Cardiac muscle cell (in vitro differentiated cells and primary cell): ENCODE results near the gene FAM167B. TPM values are rescaled to one million over a fixed set of nuclear protein-coding genes. Genes with fewer than 3 reads are reported as not detected.

Experiments used
- DNase-seq, 2 donors: peaks; one replicate each; pipeline versions ENCODE4 v3.0.0 to v3.0.0-alpha.2; 2010 to 2017; ENCODE audit warnings: low read depth in 1 of 2, low spot score in 1 of 2
- H3K27ac ChIP-seq: fragments of 200-600 bp; sonication (generic); 2 replicates; pipeline ENCODE4 v1.5.1; 2016
- H3K27me3 ChIP-seq: fragments of 200-600 bp; sonication (generic); 2 replicates; pipeline ENCODE4 v1.6.0; 2016; ENCODE audit warnings: control low read depth
- H3K36me3 ChIP-seq: fragments of 200-600 bp; sonication (generic); 2 replicates; pipeline ENCODE4 v1.5.1; 2016; ENCODE audit warnings: control low read depth
- H3K4me1 ChIP-seq: fragments of 200-600 bp; sonication (generic); 2 replicates; pipeline ENCODE4 v1.8.1; 2017; ENCODE audit warnings: low read depth, mild to moderate bottlenecking, mixed run types
- H3K4me3 ChIP-seq: fragments of 200-600 bp; sonication (generic); 2 replicates; pipeline ENCODE4 v1.5.1; 2016; ENCODE audit warnings: mild to moderate bottlenecking
- H3K9me3 ChIP-seq: fragments of 200-600 bp; sonication (generic); 2 replicates; pipeline ENCODE4 v1.5.1; 2017; ENCODE audit warnings: low read depth, mild to moderate bottlenecking, control low read depth
- CTCF ChIP-seq: IDR thresholded peaks from 2 replicates; pipeline ENCODE4 v1.5.1; 2012; ENCODE audit warnings: low read depth, mild to moderate bottlenecking, low read length
- polyA plus RNA-seq: library from polyadenylated mRNA; unstranded; fragments of >200 nt; fragmentation: Nextera tagmentation; extraction: Ambion mirVana; gene quantifications from 2 replicates; pipeline ENCODE4 v1.2.1, GENCODE V29; 2016
- total RNA-seq: library from RNA; depleted of rRNA; stranded (reverse); fragments of >200 nt; gene quantifications from 2 replicates; pipeline ENCODE4 v1.2.3, GENCODE V29; 2016

Gene FAM167B
- total RNA-seq (1.4 and 2.1 TPM in 2 replicates), polyA plus RNA-seq (1.2 and 4.6 TPM in 2 replicates)

DNA sequence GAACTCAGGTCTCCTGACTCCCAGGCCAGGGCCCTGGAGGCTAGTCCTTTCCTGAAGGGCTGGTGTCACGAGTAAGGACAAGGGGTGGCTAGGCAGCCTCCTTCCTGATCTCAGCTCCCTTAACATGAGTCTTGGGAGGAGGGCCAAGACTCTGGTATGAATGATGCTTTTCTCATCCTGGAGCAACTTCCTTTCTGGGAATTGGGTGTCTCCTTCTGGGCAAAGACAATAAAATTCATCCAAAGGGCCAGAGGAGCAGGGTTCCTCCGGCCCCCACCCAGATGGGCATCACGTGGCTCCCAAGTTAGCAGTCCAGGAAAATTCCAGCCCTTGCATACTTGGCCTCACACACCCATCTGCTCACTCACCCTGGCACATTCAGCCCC is at the start of gene FAM167B:
FAM167B (plus strand) TSS at position 335 of the 386 bp plus-strand sequence. CDS start 200 bp downstream, outside the sequence.
- Histone ChIP-seq H3K9me3 (no peaks in the 10 kb centered on the region), H3K27me3 (no peaks in the 10 kb centered on the region), H3K27ac (no peak within 1 kb of the TSS), H3K4me1 (peaks cover 11% of the 10 kb centered on the region), H3K36me3 (no peaks in the 10 kb centered on the region), H3K4me3 (no peak within 1 kb of the TSS)
- no peak for TF ChIP-seq CTCF
- DNase-seq, result peak in 1 of 2 donors; percentile 80

- Histone ChIP-seq H3K4me1 (peaks cover 12% of the 10 kb centered on the region), H3K4me3 (no peak overlapping the region), H3K27me3 (no peaks in the 10 kb centered on the region), H3K9me3 (no peaks in the 10 kb centered on the region), H3K36me3 (peaks cover 35% of the 10 kb centered on the region), H3K27ac (peak overlapping the region; percentile 18)
- no peak for TF ChIP-seq CTCF
- no peak for DNase-seq
Measured at GRCh38 chr1:32197837-32198236, 49.2 kb upstream of the FAM167B start.

DNA sequence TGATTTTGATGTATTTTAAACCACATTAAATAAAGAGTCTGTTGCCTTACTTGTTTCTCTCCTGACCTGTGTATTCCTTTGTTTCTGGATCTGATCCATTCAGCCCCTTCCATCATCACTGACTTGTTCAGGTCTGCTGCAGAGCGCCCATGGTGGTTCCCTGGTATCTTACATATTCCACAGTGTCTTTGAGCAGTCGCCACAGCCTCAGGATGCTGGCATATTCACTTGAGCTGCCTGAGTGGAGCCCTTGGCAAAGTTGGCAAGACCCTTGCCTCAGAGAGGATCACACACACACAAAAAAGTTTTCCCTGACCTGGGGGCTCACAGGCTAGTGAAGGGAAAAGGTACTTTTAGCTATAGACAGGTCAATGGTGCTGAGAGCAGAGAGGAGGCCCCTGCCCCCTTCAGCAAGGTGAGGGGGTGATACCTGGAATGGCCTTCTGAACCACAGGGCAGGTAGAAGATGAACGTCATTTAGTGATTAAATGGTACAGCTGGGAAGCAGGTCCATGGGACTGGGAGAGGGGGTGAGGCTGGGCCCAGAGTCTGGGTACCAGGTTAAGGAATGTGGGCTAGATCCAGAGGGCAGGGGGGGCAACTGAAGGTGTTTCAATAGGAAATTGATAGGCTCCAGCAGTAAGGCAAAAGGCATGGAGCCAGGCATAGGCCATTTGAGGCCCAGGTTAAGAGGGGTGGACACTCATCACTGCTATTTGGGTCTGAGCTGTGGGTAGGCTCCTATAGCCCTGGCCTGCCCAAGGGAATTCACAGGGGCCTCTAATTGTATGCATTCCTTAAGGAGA is 48.6 kb upstream of the FAM167B start:
- H3K4me1 ChIP-seq, result peaks cover 12% of the 10 kb centered on the region

GRCh38 chr1:32199043-32199716 is 47.8 kb upstream of the FAM167B start:
- H3K27ac ChIP-seq, result peak overlapping the region; percentile 77
- no peak overlapping the region for H3K4me3 ChIP-seq
- TF ChIP-seq CTCF, result no peak

More for the DNA sequence above, 48.6 kb upstream of the FAM167B start:
- H3K36me3 ChIP-seq, result peaks cover 30% of the 10 kb centered on the region
- peak overlapping the region; percentile 77 for H3K27ac ChIP-seq
- H3K9me3 ChIP-seq, result no peaks in the 10 kb centered on the region
- no peak overlapping the region for H3K4me3 ChIP-seq
- H3K27me3 ChIP-seq, result no peaks in the 10 kb centered on the region
- DNase-seq, result no peak
- TF ChIP-seq CTCF, result no peak

DNA sequence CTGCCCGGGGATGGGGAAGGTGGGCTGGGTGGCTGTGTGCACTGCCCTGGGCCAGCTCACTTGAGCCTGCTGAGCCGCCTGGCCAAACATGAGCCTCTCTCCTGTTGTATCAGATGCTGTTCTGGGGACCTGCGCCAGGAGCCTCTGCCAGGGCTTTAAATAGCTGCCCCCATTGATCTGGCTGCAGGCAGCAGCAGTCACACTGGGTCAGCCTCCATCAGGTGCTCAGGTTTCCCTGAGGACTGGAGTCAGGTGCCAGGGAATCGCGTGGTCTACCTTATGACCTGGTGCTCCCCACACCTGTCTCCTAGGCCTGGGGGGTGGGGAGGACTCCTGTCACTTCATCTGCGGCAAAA is 47.3 kb upstream of the FAM167B start:
- peak in 1 of 2 donors; percentile 34 for DNase-seq
- Histone ChIP-seq H3K4me3 (peak overlapping the region; percentile 46), H3K36me3 (peaks cover 20% of the 10 kb centered on the region), H3K4me1 (peaks cover 12% of the 10 kb centered on the region), H3K27ac (peak overlapping the region; percentile 77), H3K9me3 (no peaks in the 10 kb centered on the region), H3K27me3 (no peaks in the 10 kb centered on the region)
- TF ChIP-seq CTCF, result no peak

More at GRCh38 chr1:32199043-32199716, 47.8 kb upstream of the FAM167B start:
- DNase-seq, result no peak
- H3K27me3 ChIP-seq, result no peaks in the 10 kb centered on the region
- no peaks in the 10 kb centered on the region for H3K9me3 ChIP-seq
- peaks cover 12% of the 10 kb centered on the region for H3K4me1 ChIP-seq
- peaks cover 25% of the 10 kb centered on the region for H3K36me3 ChIP-seq
